Stimulated activated naive CD4-positive, alpha-beta T cell (primary cell): ENCODE measurements around the gene AHSA1.

ENCODE experiments used
- DNase-seq, 6 experiments: peaks; one replicate each; lab custom pipeline; 2025; lab: John Stamatoyannopoulos, UW

Gene AHSA1

DNA sequence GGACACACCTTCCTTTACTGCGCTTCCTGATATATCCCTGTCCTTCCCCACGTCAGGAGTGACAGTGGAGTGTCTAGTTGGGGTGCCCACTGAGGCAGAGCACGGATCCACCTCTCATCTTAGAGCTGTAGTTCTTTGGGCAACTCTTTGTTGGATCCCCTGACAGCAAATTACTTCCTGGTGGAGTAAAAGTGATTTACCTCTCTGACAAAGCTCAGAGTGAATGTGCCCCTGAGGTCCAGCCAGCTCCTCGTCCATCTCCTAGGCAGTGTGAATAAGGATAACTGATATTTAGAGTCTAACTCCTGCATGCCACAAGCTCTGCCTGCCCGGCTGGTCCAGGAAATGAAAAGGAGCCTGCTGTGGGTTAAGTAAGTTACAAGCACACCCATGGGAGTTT is 16.0 kb downstream of the AHSA1 start:
- no peak for DNase-seq

DNA sequence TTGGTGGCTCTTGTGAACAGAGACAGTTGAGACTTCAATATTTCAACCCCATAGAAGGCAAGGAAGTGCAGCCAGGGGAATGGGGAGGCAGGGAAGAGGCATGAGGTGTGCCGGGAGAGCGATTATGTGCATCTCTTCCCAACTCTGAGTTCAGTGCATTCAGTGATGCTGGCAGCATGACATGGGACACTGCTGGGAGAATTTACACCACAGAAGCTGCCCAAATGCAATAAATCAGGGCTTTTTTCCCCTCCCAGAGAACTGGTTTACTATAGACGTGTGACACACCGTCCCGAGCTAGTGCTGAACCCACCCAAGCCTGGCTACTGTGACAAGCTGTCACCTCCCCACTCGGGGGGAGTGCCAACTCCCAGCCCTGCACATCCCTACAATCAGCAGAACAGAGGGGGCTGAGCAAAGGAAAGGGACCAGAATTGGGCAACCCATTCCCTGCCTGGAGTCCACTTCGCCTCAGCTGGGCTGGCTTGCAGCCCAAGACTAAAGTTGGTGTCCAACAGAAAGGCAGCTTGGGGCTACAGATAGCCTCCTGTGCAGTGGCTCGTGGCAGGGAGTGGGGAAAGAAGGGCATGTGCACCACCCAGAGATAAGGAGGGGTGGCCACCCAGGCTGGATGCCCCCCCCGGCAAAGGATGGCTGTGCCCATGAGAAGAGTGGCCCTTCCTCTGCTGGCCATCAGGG is 16.7 kb downstream of the AHSA1 start:
- no peak for DNase-seq

DNA sequence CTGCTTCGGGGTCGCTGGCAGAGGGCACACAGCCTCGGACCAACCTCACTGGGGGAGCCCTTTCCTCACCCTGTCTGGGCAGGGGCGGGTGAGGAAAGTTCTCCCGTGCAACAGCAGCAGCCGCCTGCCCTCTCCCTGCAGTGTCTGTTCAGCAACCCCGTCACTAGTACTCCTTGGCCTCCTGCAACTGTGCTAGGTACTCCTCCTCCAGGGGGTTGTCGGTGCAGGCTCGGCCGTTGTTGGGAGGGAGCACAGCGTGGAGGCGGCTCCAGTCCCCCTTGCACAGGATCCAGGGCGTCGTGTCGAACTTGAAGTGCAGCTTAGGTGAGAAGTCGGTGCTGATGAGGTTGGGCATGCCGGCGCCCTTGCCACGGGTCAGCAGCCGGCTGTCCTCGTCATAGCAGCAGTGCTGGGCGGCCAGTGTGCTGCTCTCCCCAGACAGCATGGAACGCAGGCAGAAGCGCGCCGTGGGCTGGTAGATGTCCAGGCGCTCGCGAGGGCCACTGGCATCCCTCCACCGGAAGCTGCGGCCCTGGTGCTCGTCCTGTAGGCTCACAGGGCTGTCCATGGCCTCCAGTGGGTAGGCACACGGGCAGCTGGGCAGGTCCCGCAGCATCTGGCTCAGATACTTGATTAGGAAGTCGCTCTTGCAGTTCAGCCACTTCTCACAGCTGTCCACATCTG is 17.7 kb downstream of the AHSA1 start:
- DNase-seq: no peak

DNA sequence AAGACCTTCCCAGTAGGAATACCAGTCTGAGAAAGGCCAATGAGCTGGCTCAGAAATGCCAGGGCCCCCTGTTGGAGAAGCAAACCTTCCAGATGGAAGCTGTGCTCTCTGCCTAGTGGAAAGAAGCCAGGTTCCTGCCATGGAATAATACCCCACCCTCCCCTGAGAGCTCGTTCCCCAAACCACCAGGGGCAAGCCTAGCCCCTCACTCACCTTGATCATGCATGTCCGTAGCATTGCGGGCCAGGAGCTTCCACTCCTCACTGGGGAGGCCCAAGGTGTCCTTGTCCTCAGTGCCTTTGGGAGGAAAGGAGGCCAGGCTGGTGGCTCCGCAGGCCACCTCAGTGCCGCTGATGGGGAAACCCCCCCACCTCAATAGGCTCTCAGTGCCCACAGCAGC is 20.1 kb downstream of the AHSA1 start:
- no peak for DNase-seq

DNA sequence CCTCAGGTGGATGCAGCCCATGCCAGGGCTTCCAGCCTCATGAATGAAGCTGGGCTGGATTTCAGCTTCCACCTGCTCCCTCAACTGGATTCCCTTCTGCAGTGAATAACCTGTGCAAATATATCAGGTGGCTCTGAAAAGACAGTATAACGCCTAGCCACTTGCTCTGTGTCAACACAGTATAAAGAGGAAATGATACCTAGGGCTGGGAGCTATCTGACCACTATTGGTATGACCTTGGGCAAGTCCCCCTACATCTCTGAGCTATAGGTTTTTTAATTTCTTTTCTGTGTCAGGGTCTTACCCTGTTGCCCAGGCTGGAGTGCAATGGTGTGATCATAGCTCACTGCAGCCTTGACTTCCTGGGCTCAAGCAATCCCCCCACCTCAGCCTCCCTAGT is 20.9 kb downstream of the AHSA1 start:
- DNase-seq: no peak

DNA sequence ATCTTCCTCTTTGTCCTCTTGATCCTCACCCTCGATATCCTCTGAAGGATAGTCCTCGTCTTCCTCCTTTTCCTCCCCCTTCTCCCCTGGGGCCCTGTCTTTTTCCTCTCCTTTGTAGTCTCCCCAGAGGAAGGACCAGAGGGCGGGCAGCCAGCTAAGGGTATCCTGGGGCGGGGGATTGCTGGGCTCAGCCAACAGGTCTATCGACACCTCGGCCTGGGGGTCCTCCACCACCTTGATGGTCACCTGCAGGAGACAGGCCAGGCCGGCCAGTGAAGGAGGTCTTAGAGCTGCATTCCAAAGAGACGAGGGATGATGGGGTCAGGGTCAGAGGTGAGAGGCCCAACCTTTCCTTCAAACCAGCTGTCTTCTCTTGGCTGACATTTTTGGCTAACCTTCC is 24.5 kb downstream of the AHSA1 start:
- no peak for DNase-seq

DNA sequence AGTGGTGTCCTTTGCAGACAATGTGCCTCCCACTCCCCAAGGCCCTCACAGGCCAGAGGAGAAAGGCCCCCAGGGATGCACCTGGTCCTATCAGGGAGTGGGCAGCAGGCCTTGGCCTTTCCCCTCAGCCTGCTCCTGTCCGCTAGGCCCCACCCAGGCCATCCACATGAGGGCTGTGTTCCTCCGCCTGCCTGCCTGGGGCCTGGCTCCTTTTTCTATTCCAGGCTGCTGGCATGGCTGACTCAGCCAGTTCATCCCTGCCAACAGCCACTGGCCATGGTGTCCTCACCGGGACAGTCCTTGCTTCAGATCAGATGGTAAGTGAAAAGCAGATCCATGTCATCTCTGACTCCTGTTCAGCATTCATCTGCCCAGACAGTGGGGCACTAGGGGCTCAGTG is 27.4 kb downstream of the AHSA1 start:
- no peak for DNase-seq

DNA sequence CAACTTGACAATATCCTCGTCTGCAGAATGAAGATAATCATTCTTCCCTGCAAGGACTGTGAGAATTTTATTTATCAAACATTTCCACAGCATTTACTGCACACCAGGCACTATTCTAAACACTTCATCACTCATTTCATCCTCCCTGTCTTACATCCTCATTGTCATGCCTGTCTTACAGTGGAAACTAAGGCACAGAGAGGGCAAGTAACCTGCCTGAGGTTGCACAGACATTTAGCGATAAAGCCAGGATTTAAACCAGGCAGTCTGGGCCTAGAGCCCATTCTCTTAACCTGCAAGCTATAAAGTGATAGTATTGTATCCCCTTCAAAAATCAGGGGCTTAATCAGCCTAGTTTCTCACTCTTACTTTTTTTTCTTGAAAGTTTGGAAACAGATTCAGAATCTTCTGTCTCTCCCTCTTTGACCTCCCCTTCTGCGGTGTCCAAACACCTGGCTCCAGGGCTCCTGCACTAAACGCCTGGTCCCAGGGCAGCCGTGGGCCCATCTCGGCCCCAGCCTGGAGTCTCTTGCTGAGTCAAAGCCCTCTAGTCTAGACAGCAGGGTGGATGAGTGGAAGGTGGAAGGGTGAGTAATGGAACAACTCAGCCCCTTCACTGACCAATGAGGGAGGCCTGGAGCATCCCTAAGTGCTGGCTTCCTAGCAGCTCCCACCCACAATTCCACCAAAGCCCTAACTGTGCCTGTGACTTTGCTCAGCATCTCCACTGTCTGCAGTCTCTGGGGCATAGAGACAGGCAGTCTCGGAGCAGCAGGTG is 28.2 kb downstream of the AHSA1 start:
- no peak for DNase-seq

DNA sequence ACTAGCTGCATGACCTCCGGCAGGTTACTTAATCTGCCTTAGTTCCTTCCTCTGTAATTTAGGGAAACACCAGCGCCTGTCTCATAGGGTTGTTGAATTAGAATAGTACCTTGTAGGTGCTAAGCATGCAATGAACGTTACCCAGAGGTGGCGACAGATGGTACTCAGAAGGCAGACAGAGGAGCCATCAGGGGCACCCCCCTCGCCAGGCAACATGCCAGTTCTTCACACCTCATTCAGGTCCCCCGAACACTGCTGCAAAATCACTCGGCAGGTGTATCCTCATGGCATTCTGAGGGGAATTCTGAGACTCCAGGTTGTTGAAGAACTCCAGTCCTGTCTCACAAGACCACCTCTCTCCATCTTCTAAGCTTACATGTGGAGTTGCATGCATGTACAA is 30.7 kb downstream of the AHSA1 start:
- DNase-seq: no peak

DNA sequence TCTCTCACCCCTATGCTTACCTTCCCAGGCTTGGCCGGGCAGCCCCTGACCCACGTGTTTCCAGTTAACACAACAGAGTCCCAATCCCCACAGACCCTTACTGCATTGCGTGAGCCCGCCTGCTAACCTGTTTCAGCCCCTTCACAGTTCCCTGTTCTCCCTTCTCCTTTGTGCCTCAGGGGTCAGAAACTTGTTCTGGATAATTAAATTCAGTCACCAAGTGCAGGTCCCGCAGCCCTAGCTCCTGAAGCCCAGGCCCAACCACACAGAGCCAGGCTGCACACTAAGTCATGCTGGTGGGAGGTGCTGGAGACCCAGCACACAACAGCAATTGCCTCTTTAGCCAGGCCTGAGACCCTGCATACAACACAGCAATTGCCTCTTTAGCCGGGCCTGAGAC is 31.1 kb downstream of the AHSA1 start:
- DNase-seq: no peak

DNA sequence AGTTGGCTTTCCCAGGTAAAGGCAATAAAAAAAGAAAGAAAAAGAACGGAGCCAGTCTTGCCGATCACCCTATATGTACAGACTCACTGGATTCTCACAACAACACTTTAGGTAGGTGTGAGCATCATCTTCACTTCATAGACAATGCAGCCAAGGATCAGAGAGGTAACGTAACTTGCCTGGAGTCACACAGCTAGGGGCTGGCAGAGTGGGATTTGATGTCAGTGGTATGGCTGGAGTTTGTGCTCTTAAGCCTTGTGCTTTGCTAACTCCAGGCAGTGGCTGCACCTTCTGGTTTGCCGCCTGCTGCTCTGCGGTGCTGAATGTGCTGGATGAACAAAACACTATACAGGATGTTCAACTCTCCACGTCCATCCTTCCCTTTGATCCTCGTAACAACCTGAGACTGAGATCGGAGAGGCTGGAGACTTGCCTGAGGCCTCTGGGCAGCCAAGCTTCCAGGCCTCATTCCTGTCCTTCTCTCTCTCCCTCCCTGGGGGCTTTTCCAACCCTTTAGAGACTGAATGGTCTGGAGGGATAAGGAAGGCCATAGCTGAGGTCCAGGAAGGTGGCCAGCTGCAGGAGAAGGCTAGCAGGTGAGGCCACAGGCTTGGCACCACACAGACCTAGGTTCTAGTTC is 32.6 kb downstream of the AHSA1 start:
- no peak for DNase-seq

DNA sequence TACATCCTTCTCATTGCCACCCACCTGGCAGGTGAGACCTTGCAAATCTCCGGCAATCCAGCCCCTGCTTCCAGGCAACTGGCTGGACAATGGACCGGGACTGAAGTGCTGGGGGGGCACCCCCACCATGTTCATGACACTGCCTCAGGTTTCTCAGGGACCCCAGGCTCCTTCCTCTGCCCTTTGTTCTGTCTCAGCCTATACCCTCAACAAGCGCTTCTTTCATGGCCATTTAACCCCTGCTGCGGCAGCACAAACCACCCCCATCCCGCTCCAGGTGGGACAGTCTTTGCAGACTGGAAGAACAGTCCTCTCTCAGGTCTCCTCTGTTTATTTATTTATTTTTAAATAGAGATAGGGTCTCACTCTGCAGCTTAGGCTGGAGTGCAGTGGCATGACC is 33.2 kb downstream of the AHSA1 start:
- DNase-seq: no peak

DNA sequence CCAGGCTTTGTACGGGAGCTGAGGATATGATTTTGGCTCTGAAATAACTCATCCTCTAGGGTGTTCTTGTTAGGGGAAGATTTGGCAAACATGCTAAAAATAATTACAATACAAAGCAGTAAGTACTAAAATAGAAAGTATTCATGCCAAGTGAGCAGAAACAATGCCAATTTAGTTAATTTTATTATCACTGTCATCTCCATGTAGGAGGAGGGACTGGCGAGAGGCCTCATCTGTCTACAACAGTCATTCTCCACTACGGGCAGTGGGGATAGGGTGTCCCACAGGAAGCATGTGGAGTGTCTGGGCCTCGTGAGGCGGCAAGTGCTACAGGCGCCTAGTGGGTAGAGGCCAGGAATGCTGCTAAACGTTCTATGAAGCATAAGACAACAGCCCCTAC is 37.4 kb downstream of the AHSA1 start:
- no peak for DNase-seq

DNA sequence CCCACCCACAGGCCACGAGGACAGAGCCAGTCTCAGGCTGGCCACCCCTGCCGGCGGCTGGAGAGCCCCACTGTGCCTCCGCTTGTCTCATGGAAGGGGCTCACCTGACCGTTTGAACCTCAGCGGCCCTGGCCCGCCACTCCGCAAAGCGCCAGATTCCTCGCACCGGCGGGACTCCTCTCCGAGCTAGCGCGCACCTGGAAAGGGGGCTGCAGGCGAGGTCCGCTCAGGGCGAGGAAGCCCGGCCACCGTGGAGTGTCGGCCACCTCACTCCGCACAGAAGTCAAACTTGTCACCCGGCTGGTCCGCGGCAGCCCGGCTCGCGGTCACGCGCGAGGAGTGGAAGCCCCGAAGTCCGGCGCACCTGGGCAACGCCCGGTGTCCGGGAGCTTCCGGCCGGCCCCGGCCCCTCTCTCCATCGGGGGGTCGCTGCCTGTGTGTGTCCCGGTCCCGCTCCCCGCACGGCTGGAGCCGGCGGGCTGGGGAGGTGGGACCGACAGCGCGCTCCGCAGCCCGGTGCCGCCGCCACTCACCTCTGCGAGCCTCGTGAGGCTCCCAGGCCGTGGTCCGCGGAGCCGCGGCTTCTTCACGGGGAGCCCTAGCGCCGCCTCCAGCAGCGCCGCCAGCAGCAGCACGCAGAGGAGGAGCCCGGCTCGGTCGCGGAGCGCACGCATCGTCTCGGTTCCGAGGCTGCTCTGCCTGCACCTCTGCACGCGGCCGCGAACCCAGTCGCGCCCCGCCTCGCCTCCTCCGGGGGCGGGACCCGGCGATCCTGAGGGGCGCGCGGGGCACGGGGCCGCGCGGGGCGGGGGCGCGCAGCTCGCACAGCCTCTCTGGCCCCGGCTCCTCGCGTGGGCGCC is 40.5 kb downstream of the AHSA1 start, which contains the start of gene ISM2:
Gene ISM2, minus strand, starts transcription at position 697 of the 860 bp plus-strand sequence. Its CDS starts 23 bp downstream, at position 674.
- peak in 3 of 6 experiments; percentile 5 to 15 (median 7) for DNase-seq

DNA sequence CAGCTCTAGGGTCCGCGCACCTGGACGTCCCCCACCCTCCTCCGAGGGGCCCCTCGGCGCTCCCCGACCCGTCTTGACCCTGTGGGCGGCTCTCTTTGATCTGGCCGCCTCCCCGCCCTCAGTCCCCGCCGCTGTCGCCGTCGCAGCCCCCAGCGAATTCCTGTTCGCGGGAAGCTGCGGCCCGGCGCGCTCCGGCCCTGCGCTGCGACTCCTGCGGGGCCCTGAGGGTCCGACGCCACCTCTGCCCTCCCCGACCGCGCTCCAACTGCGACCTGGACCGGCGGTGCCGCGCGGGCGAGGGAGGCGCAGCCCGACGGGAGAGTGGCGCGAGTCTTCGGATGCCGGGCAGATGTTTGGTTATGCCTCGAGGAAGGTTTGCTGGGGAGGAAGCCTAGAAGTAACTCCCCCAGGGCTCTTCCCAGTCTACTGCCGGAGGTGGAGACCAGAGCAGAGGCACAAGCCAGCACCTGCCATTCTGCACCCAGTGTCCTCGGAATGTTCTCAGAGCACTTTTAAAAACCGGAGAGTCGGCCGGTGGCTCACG is 41.2 kb downstream of the AHSA1 start:
- DNase-seq: no peak

DNA sequence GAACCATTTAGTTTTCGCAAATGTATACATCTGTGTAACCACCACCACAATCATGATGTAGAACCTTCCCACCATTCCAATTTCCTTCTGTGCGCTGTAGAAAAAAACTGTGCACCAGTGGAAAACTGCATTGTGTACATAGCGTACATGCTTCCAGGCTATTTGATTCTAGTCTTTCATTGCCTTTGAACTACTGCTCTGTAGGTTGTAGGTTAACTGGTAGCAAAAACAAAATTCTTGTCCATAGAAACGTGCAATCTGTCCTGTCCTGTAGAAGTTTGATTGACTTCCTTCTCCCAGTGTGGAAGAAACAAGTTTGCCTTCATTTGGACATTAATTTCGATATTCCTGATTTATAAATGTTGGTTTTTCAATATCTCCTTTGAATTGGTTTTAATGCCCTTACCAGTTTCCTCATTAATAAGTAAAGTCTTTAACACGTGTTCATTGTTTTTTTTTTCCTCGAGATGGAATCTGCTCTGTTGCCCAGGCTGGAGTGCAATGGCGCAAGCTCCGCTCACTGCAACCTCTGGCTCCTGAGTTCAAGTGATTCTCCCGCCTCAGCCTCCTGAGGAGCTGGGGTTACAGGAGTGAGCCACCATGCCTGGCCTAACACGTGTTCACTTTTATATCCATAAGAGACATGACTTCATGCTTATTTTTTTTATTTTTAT is 44.4 kb downstream of the AHSA1 start:
- DNase-seq: no peak

DNA sequence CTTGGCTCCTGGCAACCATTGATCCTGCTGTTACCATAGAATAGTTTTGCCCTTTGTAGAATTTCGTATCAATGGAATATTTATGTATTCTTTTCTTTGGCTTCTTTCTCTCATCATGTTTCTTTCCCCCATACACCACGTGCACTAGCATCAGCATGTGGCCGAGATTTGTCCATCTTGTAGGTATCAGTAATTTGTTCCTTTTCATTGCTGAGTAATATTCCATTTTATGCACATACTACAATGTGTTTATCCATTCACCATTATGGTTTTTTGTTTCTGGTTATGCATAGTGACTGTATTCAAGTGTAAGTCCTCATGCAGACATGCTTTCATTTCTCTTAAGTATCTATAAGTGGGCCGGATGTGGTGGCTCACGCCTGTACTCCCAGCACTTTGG is 45.2 kb downstream of the AHSA1 start:
- no peak for DNase-seq

DNA sequence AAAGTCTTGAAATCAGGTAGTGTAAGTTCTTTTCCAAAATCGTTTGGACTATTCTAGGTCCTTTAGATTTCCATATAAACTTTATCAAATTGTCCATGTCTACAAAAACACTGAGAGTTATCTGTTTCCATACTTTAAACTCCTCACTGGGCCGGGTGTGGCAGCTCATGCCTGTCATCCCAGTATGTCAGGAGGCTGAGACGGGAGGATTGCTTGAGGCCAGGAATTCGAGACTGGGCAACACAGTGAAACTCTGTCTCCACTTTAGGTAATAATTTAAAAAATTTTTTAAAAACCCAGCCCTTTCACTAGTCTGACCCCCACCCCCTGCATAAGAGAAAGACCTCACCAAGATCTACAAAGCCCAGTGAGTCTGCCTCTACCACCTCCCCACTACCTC is 47.1 kb downstream of the AHSA1 start:
- DNase-seq: no peak

DNA sequence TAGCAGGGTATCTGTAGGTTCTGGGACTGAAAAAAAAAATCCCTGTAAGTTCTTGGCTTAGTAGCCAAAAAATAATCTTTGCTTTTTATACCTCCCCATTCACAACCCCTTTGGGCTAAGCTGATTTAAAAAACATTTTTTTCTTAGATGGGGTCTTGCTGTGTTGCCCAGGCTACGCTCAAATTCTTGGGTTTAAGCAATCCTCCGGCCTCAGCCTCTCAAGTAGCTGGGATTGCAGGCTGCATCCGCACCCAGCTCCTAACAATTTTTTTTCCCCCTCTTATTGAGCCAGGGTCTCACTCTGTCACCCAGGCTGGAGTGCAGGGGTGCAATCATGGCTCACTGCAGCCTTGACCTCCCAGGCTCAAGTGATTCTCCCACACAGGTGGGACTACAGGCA is 49.9 kb downstream of the AHSA1 start:
- DNase-seq: no peak

DNA sequence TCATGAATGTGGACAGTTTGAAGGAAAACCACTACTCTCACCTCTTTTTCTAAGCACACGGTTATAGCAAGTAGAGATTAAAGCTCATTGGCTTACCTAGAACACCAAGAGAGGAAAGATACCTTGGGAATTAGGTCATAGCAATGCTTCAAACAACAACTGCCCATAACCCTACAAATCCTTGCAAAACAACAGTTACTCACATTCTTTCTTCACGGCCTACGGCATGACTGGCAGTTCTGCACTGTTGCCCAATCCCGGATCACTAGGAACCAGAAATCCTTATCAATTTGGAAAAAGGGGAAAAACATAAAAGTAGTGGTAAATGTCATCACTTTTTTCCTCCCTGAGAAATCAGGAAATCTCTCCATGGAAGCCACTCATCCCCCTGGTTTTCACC is 50.4 kb downstream of the AHSA1 start:
- DNase-seq: no peak

DNA sequence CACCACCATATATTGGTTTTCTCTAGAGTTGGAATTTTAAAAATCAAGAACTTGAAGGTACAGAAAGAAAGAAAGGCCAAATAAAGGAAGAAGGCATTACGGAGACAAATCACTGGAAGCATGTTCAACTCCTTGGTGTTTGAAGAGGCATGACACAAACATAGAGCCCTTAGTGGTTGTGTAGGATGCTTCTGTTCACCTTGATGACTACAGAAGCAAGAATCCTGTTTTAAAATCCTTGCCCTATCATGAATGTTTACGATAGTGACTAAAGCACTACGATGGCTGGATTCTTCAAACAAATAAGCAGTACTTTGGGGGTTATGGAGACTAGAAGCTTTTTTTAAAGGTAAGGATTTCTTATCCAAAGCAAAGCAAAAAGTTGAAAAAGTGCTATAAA is 51.0 kb downstream of the AHSA1 start:
- no peak for DNase-seq
